CD4-positive, alpha-beta T cell treated with Interleukin-6 for 4 hours (primary cell): Measurements from ENCODE around the gene ACSS3.

Experiments
- DNase-seq: peaks from one replicate; pipeline ENCODE4 v3.0.0-alpha.2; 2020; ENCODE audit warnings: mixed read lengths

ACSS3 gene

DNA sequence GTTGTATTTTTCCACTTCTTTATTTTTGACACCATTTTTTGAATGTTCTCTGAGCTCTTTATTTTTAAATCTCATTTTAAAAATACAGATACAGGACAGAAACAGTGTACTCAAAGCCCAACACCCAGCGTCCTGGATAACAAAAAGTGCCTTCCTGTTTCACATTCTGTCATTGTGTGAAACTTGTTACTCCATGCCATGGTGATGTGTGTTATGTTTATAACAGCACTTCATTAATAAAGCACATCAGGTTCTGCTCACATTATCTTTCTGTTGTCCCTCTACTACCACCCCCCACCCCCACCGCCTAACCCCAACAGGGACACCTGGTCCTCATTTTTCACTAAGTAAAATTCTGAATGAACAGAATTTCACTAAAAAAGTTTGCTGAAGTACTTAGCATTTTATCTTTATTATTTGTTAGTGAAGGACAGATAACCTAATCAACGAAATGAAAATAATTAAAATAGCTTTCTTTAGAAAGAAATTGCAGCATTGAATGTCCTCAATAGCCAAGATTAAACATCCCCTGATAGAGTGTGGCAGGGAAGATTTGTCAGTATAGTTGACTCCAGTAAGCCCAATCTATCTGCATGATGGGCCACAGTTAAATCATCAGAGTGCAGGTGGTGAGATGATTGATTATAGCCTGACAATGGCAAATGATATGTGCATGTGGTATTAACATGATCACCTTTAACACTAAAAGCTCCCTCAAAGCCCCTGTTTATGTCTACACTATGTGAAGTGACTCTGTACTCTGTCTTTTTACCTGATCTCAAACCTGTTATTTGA lies 153.9 kb downstream of the ACSS3 start:
- DNase-seq: no peak

DNA sequence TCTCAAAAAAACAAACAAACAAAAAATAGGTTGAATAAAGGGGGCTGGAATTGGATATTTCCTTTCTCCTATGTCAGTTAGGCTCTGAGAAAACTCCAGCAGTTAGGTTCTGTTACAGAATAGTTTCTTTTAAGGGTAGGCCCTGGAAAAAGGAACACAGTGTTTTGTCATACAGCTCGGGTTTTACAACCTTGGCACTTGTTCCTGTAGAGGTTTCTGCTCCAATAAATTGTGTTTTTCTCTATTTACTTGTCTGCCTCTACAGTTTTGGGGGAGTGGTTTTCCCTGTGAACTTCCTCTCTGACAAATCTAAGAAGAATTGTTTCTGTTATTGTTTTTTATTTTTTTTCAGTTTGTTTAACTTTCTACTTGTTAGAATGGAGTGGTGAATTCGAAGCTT lies 167.6 kb downstream of the ACSS3 start:
- DNase-seq: no peak

- no peak for DNase-seq
Observed at GRCh38 chr12:81245907-81246570, 168.2 kb downstream of the ACSS3 start.

DNA sequence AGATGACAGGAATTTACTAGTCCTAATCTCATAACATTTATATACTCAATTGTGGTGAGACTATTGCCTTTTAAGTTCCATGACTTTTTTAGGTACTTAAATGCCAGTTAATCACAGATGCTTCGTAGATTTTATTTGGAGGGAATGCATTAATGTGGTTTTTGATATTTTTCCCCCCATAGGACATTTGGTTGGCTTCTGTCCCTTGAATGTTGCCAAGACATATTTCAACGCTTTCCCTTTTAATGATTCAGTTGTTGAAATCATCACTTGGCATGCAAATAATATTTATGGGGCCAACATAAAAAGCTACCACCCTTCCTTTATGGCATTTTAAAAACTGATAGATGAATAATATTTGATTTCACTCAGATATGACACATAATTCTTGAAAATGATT lies 172.1 kb downstream of the ACSS3 start:
- no peak for DNase-seq

DNA sequence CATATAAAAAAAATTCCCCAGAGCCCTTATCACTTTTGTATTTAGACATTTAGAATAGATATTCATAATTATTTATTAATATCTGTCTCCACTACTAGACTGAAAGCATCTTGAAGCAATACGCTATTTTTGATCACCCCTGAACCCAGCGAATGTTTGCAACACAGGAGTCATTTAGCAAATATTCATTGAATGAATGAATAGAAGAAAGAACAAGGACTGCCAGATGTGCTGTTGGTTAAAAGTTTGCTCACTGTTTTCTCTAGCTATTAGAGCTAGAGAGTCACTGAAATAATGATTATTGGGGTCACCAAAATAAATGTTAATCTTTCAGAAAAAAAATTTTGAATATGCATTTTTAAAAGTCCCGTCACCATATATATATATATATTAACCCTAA lies 174.3 kb downstream of the ACSS3 start:
- no peak for DNase-seq

- no peak for DNase-seq
Observed at GRCh38 chr12:81253360-81253759, 175.5 kb downstream of the ACSS3 start.

DNA sequence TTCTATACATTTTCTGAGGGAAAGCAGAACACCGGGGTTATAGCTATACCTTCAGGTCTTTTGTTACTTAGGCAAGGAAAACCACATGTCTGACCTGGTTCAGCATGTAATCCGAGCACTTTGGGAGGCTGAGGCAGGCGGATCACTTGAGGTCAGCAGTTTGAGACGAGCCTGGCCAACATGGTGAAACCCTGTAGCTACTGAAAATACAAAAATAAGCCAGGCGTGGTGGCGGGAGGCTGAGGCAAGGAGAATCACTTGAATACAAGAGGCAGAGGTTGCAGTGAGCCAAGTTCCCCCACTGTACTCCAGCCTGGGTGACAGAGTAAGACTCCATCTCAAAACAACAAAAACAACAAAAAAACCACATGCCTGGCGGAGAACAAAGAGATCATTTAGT lies 177.6 kb downstream of the ACSS3 start:
- DNase-seq: no peak

- DNase-seq: no peak
Observed at GRCh38 chr12:81255947-81256346, 178.1 kb downstream of the ACSS3 start.

GRCh38 chr12:81257947-81258551 lies 180.2 kb downstream of the ACSS3 start:
- no peak for DNase-seq

- no peak for DNase-seq
Observed at GRCh38 chr12:81259360-81259759, 181.5 kb downstream of the ACSS3 start.

DNA sequence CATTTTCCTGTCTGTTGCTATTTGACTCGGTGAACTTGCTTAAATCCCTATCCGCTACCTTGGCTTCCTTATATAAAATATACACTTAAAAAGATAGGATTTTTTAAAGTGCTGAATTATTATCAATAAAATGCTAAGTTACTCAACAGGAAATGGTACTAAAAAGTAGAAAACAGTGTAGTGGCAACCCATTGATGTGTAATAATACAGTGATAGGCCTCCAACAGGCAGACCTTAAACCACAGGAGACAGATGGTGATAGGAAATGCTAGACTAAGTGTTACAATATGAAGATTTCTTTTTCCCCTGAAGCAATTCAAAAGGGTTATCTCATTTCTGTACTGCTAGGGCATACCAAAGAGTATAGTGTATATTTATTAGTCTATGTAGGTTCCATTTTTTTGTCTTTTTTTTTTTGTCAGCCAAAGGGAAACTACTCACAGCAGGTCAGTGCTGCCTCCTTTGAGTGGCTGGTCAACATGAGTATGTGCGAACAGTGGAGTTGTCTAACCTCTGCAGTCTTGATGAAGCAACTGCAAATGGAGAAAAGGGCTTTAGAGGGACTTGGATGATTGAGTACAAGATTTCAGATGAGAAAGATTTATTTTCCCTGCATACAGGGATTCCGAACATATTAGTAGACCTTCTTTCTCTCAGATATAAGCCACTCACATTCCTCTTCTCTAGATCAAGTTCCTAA lies 183.8 kb downstream of the ACSS3 start:
- no peak for DNase-seq

DNA sequence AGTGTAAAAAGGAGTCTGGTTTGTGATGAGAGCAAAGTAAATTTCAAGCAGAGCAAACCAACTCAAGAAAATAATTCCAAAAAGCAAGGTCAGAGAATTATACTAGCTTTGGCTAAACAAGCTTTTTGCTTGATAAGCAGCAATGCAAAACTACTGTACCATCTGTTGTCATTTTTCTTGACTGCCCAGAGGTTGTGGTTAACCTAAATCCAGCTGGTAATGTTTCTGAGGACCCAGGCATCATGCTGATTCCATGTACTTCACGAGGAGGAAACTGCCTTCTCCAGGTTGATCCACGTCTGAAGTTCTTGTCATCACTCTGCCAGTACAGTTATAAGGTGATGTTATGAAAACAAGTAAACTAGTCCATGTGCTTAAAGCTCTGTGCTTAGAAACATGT lies 185.2 kb downstream of the ACSS3 start:
- DNase-seq: no peak

DNA sequence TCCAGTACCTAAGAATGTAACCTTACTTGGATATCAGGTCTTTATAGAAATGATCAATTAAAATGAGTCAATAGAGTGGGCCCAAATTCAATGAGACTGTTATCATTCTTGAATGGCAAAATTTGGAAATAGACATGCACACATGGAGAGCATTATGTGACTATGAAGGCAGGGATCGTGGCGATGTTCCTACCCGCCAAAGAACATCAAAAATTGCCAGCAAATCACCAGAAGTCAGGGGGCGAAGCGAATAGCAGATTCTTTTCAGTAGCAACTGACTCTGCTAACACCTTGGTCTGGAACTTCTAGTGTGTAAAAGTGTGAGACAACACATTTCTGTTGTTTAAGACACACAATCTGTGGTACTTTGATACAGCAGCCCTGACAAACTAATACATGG lies 192.5 kb downstream of the ACSS3 start:
- DNase-seq: no peak

DNA sequence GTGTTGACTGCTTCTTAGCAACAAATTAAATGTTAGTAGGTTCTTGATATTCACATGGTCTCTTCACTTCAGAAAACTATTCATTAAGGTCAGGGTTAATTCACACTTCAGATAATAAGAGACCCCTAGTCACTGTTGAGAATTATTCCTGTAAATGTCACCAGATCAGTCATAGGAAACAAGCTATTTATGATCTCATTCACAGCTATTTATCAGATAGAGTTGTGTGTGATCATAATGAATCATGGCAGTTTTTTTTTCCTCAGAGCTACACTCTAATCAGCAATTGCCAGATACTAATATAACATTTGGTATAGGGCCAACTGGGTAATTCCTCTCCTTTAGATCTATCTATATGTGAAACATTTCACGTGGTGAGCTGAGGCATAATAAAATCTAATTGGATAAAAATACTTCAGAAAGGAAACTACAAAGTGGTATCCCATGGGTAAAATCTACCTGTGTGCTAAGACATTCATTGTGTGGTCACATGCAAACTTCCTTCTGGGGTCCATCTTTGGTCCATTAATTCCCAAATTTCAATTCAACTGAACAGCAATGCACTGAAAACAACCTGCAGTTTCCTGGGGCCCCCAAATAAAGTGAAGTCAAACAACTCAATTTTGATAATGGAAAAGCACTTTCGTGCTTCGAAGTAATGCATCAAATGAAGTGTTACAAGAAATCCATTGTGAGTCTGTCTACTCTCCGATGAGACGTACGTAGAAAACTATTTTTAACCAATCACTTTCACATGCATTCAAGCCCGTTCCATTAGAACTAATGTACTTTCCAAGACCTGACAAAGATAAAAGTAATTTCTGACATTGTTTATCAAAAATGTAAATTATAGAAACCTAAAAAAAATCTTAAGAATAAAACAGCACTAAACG lies 197.0 kb downstream of the ACSS3 start:
- DNase-seq: no peak

- DNase-seq: no peak
Observed at GRCh38 chr12:81284137-81284536, 206.3 kb downstream of the ACSS3 start.

GRCh38 chr12:81288651-81289050 lies 210.8 kb downstream of the ACSS3 start:
- DNase-seq: no peak

DNA sequence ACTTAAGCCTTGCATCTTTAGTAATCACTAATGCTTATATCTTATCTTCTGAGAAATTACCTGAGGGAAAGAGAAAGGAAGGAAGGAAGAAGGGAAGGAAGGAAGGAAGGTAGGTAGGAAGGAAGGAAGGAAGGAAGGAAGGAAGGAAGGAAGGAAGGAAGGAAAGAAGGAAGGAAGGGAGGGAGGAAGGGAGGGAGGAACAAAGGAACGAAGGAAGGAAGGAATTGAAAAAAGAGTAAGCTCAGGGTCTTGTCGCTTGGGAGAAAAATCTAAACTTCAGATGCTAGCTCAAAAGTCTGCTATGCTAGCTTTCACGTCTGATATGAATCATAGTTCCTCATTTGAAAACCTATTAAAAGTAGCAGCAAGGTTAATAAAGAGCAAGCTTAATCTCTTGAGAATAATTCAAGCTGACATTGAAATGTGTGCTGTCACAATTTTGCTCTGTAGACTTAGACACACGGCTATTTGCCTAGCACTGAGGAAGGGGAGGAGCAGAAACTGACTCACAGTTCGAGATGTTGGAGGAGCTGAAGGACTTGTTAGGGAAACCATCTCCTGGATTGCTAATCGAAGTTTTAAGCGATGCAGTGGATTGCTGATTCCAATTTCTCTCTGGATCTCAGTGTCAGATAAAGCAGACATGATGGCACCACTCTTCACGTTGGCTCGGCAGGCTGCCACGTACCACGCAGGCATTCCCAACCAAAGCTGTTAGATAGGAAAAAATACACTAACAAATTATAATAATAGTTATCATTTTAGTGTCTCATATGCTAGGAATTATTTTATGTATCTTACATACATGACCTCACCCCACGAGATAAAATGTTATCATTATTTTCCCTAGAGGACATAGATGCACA lies 216.7 kb downstream of the ACSS3 start:
- DNase-seq: no peak

DNA sequence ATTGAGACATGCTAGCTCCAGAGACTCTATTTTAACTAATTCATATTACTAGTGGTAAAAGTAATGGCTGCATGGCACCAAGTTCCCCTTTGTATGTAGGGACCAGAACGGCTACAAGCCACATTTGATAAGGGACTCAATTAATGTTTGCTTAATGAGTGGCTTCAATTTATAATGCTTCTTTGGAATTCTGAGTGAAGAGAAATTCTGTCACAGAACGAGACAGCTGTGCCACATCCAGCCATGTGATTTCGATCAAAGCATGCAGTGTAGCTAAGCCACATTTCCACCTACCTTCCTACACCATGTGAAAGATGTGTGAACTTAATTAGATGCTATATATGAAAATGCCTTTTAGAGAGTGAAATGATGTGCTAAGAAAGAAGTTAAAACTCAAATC lies 217.4 kb downstream of the ACSS3 start:
- DNase-seq: no peak

GRCh38 chr12:81296556-81297305 lies 218.9 kb downstream of the ACSS3 start:
- DNase-seq: no peak

GRCh38 chr12:81297601-81298000 lies 219.7 kb downstream of the ACSS3 start:
- DNase-seq: no peak

DNA sequence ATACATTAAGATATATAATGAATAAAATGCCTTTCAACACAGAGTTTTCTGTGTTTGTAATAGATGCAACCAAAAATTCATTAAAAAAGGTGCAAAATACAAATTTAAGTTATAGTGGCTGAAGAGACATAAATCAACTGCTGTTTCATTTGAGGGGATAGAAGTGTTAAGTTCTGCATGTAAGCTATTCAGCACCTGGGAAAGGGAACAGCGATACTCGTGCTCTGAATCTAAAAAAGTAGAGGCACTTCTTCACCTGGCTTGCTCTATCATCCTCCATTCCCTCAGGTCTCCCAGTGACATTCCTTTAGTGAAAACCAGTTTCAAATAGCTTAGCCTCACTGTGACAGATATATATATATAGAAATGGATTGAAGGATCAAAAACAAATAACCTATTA lies 222.6 kb downstream of the ACSS3 start:
- DNase-seq: no peak
